ENCODE data around the gene PLXDC2.

Gene PLXDC2

DNA sequence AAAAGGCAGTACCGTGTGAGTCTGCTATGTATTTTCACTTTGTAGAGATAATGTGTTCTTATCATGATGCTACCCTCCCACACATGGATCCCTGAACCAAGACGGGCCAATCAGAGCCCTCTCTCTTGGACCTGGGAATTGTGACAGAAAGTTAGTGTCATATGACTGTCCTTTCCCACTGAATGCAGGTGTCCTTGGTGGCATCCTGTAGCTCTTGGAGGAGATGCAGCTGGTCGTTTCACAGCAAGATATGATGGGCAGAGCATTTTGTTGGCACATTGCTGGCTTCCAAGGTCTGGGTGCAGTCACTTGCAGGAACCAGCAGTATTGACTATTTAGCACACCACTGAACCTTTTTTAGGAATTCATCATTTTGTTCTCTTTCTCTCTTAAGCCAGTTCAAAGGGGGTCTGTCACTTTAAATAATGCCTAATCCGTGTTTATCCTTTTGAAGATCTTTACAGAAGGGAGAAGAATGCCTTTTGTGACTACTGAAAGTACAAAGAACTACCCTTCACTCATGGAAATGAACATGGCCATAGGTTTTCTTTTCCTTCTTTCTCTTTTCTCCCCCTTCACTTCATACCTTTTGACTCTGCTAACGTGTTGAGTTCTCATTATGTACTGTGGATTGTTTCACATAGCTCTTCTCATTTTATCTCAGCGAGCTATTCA is 125.1 kb downstream of the PLXDC2 start:
- DNase-seq (ENCODE audit: low spot score) = no peak

DNA sequence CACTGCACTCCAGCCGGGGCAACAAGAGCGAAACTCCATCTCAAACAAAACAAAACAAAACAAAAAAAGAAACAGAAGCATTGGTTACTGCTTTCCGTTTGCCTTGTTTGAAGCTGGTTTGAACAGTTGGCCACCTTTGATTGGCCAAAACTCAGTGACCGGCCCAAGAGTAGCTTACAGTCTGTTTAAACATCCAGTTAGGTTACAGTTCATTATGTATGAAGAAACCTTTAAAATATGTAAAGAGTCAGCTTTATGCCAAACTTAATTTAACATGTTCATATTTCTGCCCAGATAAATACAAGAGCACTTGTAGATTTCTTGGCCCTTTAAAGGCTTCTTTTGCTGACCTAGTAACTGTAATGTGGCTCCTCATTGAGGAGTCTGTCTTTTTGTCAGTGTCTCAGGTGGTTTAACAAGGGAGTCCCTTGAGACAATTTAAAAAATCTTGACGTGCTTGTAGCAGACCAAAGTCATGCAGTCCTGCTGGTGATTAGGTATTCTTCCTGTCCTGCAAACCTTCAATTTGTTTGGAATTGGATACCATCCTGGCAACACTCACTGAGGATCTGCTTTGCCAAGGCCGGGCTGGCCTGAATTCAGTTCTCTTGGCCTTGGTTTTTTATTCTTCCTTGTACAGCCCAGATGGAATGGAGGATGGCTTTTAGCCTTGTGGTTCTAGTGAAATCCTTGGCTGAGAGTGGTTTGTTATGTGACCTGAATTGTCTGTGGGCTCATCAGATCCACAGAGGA is 128.9 kb downstream of the PLXDC2 start:
- DNase-seq (ENCODE audit: low spot score) = peak; percentile 50

DNA sequence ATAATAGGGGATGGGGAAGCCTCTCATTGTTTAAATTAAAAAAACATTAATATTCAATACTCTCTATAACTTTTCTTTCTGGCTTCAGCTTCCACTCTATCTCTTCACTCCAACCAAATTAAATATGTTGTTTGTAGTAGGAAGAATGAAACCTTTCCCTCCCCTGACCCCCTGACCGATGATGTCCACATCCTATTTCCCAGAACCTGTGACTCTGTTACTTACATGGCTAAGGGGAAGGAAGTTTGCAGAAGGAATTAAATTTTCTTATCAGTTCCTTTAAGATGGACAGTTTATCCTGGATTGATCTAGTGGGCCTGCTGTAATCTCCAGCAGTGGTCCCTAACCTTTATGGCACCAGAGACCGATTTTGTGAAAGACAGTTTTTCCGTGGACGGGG is 130.0 kb downstream of the PLXDC2 start:
- DNase-seq (ENCODE audit: low spot score) = no peak

DNA sequence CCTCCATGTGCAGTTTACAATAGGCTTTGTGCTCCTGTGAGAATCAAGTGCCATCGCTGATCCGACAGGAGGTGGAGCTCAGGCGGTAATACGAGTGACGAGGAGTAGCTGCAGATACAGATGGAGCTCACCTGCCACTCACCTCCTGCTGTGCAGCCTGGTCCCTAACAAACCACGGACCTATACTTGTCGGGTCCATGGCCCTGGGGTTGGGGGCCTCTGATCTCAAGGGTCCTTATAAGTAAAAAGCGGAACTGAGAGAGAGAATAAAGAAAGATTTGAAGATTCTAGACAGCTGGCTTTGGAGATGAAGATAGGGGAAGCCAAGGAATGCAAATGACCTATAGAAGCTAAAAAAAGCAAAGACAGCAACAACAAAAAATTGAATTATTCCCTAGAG is 130.6 kb downstream of the PLXDC2 start:
- no peak for DNase-seq (ENCODE audit: low spot score)

DNA sequence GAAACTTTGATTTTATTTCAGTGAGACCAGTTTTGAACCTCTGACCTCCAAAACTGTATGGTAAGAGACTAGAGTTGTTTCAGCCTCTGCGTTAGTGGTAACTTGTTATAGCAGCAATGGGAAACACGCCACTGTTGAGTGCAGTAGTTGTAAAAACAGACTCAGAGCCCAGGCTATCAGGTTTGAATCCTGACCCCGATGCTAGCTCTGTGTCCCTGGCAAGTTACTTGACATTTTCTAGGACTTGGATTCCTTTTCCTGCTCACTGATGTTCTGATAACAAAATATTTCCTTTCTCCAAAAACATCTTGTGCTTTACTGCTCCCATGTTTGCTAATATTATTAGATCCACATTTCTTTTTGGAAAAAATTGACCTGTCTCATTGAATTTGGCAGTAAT is 131.0 kb downstream of the PLXDC2 start:
- no peak for DNase-seq (ENCODE audit: low spot score)

DNA sequence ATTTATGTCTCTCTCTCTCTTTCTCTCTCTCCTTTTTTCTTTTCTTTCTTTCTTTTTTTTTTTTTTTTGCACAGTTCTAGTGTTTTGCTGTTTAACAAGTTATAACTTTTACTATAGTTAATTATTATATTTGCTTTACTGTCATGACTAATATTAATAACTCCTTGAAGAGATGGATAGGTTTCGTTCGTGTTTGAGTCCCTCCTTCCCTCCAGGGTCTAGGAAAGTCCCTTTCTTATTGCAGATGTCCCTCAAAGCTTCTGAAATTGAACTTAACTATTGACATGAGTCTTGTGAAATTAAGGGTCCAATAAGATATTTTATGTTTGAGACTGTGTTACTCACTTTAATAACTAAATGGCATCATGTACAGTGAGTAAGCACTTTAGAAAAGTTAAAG is 131.4 kb downstream of the PLXDC2 start:
- DNase-seq (ENCODE audit: low spot score) = no peak

DNA sequence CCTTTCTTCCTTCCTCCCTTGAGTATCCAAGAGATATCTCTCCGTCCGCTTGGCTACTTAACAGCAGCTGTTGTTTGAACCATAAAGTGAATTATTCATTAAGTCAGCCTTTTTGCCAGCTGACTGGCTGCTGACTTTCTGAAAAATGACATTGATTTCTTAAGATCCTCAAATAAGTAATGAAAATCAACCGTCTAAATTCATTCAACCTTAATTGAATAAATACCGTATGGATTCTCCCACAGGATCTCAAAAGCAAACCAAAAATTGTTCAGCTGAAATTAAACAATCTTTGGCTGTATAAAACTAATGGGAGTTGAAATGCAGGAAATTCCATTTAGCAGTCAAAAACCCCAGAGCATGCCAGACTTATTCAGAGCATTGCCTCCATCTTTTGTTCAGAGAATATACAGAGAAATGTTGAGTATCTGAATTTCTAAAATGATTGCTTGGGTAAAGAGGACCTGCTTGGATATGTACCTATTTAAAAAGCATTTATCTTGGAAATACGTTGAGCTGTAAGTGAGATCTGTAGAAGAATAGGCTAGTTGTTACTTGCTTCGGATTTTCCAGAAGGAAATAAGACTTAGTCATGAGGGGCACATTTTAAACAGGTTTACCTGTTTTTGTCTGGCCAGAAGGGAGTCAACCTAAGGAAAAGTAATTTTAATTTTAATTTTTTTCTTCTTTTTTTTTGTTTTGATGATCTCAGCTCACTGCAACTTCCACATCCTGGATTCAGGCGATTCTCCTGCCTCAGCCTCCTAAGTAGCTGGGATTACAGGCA is 136.2 kb downstream of the PLXDC2 start:
- DNase-seq (ENCODE audit: low spot score) = no peak

DNA sequence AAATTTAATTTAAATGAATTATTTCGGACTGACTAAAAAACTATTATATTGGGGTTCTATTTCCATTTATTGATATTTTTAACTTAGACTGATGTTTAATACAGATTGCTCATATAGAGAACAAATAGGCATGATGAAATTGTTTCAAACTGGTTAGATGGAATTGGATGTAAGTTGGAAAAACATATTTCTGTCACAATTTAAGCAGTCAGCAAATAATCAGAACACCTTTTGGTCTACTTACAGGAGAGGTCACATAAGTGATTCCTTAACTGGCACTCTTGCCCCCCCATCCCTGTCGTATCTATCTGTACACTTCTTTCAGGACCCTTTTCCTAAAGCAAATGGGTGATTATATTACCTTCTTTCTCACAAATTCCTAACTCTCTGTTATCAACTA is 138.4 kb downstream of the PLXDC2 start:
- DNase-seq (ENCODE audit: low spot score) = no peak

DNA sequence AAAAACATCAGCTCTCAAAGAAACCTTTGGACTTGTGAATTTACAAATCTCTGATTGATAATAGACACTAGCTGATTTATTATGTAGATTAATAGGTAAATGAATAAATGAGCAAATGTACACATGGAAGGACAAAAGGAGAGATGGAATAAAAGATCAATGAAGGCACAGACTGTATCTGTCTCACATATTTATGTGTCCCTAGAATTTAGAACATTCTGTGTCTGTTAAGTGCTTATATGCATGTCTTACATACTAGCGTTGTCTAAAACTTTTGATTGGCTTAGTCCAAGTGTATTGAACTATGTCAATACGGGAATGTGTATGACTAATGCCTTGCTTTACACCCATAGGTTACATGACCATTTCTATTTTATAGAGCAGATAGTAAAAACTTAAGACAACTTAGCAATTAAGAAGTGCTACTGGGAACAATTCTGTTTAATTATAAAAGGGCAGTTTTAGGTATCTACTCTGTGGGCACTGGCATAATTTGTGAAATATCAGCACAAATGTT is 140.3 kb downstream of the PLXDC2 start:
- no peak for DNase-seq (ENCODE audit: low spot score)

DNA sequence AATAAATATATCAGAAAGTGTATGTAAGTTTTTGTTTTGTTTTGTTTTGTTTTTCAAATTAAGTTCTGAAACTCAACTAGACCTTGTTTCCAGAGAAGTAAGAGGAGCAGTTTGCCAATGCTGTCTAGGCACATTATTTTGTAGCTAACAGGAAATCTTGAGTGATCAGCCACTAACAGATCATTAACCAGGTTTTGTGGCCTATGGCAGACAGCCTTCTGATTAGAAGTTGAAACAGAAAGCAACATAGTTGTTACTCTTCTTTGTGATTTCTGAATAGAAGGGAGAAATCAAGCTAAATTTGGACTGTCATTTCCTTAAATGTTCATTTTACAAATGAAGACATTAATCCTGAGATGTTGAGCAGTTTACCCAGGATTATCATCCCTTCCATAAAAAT is 142.6 kb downstream of the PLXDC2 start:
- no peak for DNase-seq (ENCODE audit: low spot score)

DNA sequence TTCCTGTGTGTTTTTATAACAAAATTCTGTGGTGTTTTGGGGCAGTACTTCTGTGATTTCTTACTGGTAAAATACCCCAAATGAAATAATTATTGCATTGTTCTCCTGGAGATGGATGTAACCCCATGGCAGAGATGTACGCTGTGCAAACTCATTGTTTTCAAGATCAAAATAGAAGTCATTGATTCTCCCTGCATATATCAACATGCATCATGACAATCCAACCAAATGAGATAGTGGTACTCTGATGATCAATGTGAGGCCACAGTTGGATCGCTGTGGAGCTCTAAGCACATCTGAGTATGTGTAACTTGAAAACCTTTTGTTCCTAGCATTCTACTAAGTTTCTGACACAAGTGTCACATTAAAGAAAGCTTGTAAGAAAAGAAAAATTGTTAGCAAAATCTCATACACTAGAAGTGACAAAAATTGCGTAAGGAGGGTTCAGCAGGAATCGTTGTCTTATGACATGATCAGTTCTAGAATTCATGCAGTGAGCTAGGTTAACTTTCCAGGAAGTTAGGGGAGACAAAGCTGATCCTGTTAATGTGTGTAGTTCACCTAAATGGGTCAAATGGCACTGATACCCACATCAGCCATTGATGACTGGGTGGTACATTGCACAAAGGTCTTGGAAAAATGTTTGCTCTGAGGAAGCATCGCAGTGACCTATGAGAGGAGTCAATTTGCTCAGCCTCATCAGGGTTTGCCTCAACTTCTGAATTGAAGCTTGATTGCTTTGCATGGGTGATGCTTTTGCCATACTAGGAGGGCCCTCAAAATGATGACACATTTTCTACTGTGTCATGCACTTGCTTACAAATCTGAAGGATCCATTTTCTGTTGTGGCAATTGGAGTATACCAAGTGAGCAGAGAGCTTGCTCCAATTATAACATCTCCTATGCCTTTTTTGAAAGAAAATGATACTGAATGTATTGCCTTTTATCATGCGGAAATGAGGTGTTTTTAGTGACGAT is 145.1 kb downstream of the PLXDC2 start:
- DNase-seq (ENCODE audit: low spot score) = peak; percentile 77

DNA sequence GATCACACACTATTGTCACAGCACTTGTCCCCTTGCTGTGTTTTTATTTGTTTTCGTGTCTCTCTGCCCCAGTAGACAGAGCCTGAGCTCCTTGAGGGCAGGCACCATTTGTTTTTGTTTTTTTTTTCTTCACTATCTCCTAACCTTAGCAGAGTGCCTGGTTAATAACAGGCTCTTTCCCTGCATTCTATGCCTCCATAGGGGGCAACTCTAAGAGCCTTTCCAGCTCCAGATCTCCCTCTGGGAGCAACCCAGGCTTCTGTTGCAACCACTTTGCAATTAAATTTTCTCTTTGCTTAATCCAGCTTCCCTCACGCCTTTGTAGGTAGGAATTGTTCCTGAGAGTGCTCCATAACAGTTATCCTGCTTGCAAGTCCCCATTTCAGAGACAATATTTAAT is 148.4 kb downstream of the PLXDC2 start:
- DNase-seq (ENCODE audit: low spot score) = no peak

DNA sequence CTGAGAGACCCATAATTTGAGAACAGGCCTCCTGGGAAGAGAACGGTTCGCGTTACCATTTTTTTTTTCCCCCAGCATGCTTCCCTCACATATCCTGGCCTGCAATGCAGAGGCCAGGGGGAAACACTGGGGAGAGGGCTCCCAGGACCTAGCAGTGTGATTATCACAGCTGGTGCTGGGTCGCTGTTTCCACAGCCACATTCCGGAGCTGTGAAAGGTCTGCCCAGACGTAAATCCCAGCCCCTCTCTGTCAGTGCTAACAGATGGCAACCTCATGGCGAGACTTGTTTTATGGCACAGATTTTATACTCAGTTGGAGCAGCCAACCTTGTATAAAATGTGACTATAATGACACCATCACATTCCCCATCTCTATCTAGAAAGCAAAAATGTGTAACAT is 150.5 kb downstream of the PLXDC2 start:
- DNase-seq (ENCODE audit: low spot score) = no peak

DNA sequence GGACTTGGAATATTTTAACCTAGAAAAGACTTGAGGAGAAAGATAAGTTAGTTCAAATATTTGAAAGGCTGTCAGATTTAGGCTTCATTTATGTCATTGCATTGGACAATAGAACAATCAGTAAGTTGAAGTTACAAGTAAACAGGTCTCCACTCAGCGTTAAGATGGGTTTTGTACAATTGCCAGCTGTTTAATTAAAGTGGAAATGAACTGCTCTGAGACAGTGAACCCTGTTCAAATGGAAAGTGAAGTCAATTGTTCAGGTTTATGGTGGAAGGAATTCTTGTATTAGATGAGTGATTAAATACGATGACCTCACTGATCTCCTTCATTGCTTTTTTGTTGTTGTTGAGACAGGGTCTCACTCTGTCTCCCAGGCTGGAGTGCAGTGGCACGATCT is 151.7 kb downstream of the PLXDC2 start:
- DNase-seq (ENCODE audit: low spot score) = no peak

DNA sequence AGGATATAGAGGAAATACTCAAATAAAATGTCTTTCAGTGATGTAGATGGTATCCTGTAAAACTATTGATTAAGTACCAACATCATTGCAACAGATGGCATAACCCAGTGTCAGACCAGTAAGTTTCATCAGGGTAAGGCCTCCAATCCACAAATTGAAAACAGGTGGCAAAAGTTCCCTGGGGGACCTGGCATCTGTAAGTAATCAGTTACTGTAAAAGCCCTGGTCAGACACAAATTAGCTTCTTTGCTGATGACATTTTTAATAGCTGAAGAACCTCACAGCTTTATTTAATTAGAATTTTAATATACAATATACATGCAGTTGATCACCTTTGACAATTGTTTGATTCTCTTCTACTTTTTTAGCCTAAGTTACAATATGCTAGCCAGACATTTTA is 152.5 kb downstream of the PLXDC2 start:
- no peak for DNase-seq (ENCODE audit: low spot score)

DNA sequence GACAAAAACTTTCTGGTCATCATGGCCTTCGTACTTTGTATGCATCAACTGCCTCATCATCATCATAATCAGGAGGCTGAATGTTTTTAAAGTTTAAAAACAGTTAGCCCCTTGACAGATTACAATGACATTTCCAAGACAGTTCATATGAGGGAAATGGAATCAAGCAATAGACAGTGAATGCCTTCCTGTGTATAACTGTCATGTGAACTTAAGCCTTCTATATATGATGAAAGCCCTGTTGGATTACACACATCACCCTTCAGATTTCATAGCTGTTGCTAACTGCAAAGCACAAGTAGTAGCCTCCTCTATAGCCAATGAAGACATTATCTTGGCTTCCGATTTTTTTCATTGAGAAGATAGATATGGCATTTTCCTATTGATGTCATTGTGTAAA is 154.0 kb downstream of the PLXDC2 start:
- DNase-seq (ENCODE audit: low spot score) = no peak

DNA sequence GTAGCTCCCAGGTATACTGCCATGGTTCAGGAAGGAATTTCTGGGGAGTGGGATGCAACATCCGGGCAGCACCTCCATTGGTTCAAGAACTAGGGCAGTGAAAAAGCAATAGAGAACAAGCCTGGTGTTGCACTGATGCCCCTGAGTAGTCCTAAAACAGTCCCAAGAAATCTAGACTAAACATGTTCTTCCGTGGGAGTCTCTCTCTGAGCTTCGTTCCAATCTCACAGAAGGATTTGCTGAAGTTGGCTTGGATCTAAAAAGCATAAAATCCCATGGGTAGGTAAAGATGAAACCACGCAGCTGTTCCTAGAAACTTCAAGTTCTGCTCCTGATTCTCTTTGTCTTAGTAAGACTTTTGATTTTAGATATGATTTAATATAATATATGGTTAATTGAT is 154.5 kb downstream of the PLXDC2 start:
- no peak for DNase-seq (ENCODE audit: low spot score)

DNA sequence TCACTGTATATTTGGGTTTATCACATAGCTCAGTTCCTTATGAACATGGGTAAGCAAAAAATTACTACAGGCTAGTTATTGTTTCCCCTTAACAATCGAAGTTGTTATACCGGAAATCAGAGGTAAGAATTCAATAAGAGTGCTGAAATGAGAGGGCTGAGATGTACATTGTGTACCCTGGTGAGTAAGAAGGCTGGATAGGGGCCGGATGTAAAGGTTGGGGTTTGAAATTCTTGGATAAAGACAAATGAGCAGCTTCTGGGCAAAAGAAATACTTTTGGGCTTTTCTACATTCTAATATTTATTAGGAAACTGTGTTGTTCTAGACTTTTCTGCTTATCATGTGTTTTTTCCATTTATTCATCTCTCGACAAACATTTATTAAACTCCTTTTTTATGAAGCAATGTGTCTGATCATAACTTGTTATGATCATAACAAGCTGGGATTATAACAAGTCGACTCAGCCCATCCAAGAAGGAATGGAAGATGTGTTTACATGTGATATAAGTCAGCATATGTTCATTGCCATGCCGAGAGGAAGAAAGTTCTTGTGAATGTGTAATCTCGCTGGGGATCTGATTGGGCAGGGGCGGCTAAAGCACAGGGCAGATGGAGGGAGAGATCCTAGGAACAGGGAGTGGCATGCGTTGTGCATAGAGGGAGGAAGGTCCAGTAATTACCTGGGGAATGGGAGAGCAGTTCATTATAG is 155.3 kb downstream of the PLXDC2 start:
- no peak for DNase-seq (ENCODE audit: low spot score)

DNA sequence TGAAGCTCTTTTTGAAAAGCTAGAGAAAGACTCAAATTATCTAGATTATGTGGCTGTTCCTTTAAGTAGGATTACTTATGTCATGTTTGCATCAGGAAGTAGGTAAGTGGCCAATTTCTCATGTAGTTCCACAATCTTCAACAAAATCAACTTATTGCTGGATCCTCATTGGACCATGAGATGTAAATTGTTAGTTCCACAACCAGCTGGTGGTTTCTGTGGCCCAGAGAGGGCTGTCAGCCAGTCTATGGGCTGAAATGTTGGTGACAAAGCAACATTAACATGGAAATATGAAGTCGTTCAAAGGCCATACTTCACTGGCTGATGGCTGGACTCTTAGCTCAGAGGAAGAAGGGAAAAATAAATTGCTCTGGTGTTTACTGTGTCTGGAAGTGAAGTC is 157.9 kb downstream of the PLXDC2 start:
- DNase-seq (ENCODE audit: low spot score) = no peak

DNA sequence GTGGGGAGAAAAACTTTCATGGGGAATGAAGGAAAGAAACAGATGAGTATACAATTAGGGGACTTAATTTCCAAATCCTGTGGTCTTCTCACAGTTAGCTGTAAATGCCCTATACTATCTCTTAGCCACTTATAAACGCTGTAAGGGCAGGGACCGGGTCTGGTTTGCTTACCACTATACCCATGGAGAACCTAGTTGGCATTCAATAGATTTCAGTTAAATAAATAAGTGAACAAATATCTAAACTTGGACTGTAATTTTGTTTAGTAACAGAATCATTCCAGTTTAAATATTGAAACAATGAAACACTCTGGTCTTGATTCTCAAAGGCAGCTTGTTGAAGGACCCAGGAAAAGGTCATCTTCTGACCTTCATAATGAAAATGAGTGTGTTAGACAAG is 158.3 kb downstream of the PLXDC2 start:
- DNase-seq (ENCODE audit: low spot score) = no peak

DNA sequence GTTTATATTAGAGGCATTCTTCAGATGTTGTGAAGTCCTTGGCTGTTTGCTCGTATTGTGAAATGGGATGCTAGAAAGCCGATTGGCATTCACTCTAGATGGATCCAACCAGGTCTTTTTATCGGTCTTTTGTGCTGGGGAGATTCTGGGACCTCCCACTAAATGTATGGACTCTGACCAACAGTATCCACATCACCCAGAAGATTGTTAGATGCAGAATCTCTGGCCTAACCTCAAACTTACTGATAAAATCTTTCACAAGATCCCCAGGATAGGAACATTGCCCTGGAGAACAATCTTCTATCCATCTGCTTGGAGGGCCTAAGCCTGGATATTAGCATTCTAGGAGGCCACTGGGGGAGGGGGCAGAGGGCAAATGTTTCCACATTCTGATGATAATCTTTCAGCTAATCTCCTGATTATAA is 160.9 kb downstream of the PLXDC2 start:
- DNase-seq (ENCODE audit: low spot score) = no peak

All from Ammon's horn (tissue), 1 donor.